Measurements from ENCODE around the gene SEPTIN5.

GRCh38 chr22:19687561-19688300, 26.6 kb upstream of the SEPTIN5 start:
- TF ChIP-seq RXRA (IDR thresholded peaks at IDR 0.05; ENCODE audit: borderline replicate concordance, low read depth) = no peak
- TF ChIP-seq EP300 (IDR thresholded peaks at IDR 0.05; ENCODE audit: borderline replicate concordance in 1 of 2, low read depth in 1 of 2, low read length in 1 of 2) = no peak
- TF ChIP-seq REST (IDR thresholded peaks at IDR 0.05; ENCODE audit: low read depth, low read length) = no peak
- TF ChIP-seq RFX5 (IDR thresholded peaks at IDR 0.05; ENCODE audit: low read length) = no peak
- TF ChIP-seq YY1 (IDR thresholded peaks at IDR 0.05; ENCODE audit: low read depth) = no peak
- no peak for TF ChIP-seq JUND (IDR thresholded peaks at IDR 0.05)
- no peak for TF ChIP-seq CTCF (IDR thresholded peaks at IDR 0.05)
- no peak for TF ChIP-seq TAF1 (IDR thresholded peaks at IDR 0.05; ENCODE audit: borderline replicate concordance, low read depth, low read length)
- no peak for TF ChIP-seq RAD21 (IDR thresholded peaks at IDR 0.05; ENCODE audit: low read length)
